Fibroblast of lung (primary cell): ENCODE results near the gene GYPC. TPM values are rescaled to one million over a fixed set of nuclear protein-coding genes. Genes with fewer than 3 reads are reported as not detected.

Experiments
- DNase-seq, 2 donors: peaks; one replicate each; pipeline versions ENCODE4 v3.0.0 to v3.0.0-alpha.2; 2010; ENCODE audit warnings: low read depth in 2 of 2
- H2AFZ ChIP-seq: 2 replicates; pipeline ENCODE4 v1.5.1; 2012; ENCODE audit warnings: low read length, control low read depth, inconsistent platforms
- H3K27ac ChIP-seq: 2 replicates; pipeline ENCODE4 v1.5.1; 2011; ENCODE audit warnings: low read length, control low read depth; ENCODE audit not compliant: insufficient read depth
- H3K27me3 ChIP-seq: 2 replicates; pipeline ENCODE4 v1.5.1; 2011; ENCODE audit warnings: mild to moderate bottlenecking, low read length; ENCODE audit not compliant: control insufficient read depth, insufficient read depth
- H3K36me3 ChIP-seq: 2 replicates; pipeline ENCODE4 v1.5.1; 2011; ENCODE audit warnings: low read length; ENCODE audit not compliant: control insufficient read depth, insufficient read depth
- H3K4me1 ChIP-seq: 2 replicates; pipeline ENCODE4 v1.5.1; 2011; ENCODE audit warnings: low read length; ENCODE audit not compliant: control insufficient read depth, insufficient read depth; ENCODE audit errors: extremely low read depth
- H3K4me2 ChIP-seq: 2 replicates; pipeline ENCODE4 v1.5.1; 2011; ENCODE audit warnings: low read length, control low read depth; ENCODE audit not compliant: insufficient read depth; ENCODE audit errors: extremely low read depth
- H3K4me3 ChIP-seq, 4 experiments: fragments of 200-600 bp in 1 of 4; sonication (generic) in 1 of 4; replicated peaks in 1 of 4; 2 replicates each; pipeline ENCODE4 v1.5.1; 2011 to 2016; ENCODE audit warnings: low read length in 4 of 4, low read depth in 3 of 4, mild to moderate bottlenecking in 3 of 4, control low read depth in 2 of 4, inconsistent platforms in 1 of 4, mixed read lengths in 1 of 4; ENCODE audit not compliant: insufficient read depth in 1 of 4; ENCODE audit errors: control extremely low read depth in 1 of 4
- H3K79me2 ChIP-seq: 2 replicates; pipeline ENCODE4 v1.5.1; 2012; ENCODE audit warnings: mild to moderate bottlenecking, low read length, inconsistent platforms; ENCODE audit not compliant: control insufficient read depth, insufficient read depth
- H3K9ac ChIP-seq: 2 replicates; pipeline ENCODE4 v1.5.1; 2011; ENCODE audit warnings: mild to moderate bottlenecking, low read length, control low read depth; ENCODE audit not compliant: insufficient read depth
- H3K9me3 ChIP-seq: 2 replicates; pipeline ENCODE4 v1.5.1; 2012; ENCODE audit warnings: low read depth, low read length; ENCODE audit not compliant: control insufficient read depth, insufficient read depth
- H4K20me1 ChIP-seq: 2 replicates; pipeline ENCODE4 v1.5.1; 2011; ENCODE audit warnings: low read length; ENCODE audit not compliant: control insufficient read depth, insufficient read depth; ENCODE audit errors: extremely low read depth
- EZH2 ChIP-seq: IDR thresholded peaks from 2 replicates; pipeline ENCODE4 v1.5.1; 2012; ENCODE audit warnings: low read length, control low read depth, mild to moderate bottlenecking; ENCODE audit errors: missing control alignments
- polyA plus RNA-seq, 2 donors: library from polyadenylated mRNA; depleted of rRNA in 1 of 2; stranded (reverse) in 1 of 2; unstranded in 1 of 2; fragments of >200 nt; gene quantifications; 2 replicates each; pipeline ENCODE4 v1.2.1, GENCODE V29; 2011 to 2012; ENCODE audit warnings: missing spikeins in 1 of 2
- total RNA-seq: library from RNA; depleted of rRNA; stranded (reverse); fragments of >200 nt; gene quantifications from 2 replicates; pipeline ENCODE4 v1.2.1, GENCODE V29; 2014
- TF ChIP-seq, protein P1 (sequence below), 2 donors: IDR thresholded peaks in 1 of 2; conservative IDR thresholded peaks in 1 of 2; 1 replicate in 1 of 2; 2 replicates in 1 of 2; pipeline ENCODE4 v1.5.1; 2011 to 2012; ENCODE audit warnings: low read length in 2 of 2, control low read depth in 1 of 2, inconsistent platforms in 1 of 2, low read depth in 1 of 2, mild to moderate bottlenecking in 1 of 2

The GYPC gene
- total and polyA plus RNA-seq, 2 donors (not counting 1 experiment from before 2014, with no cell fraction given): 135 to 167 TPM

- Histone ChIP-seq H2AFZ (no peak overlapping the region), H3K79me2 (no peaks in the 10 kb centered on the region), H3K9me3 (no peaks in the 10 kb centered on the region), H3K36me3 (no peaks in the 10 kb centered on the region), H4K20me1 (no peaks in the 10 kb centered on the region), H3K27ac (no peak overlapping the region), H3K4me3 (no peak overlapping the region), H3K4me2 (no peak overlapping the region), H3K9ac (no peak overlapping the region), H3K4me1 (no peaks in the 10 kb centered on the region), H3K27me3 (no peaks in the 10 kb centered on the region)
- TF ChIP-seq EZH2: no peak
- TF ChIP-seq, protein P1, sequence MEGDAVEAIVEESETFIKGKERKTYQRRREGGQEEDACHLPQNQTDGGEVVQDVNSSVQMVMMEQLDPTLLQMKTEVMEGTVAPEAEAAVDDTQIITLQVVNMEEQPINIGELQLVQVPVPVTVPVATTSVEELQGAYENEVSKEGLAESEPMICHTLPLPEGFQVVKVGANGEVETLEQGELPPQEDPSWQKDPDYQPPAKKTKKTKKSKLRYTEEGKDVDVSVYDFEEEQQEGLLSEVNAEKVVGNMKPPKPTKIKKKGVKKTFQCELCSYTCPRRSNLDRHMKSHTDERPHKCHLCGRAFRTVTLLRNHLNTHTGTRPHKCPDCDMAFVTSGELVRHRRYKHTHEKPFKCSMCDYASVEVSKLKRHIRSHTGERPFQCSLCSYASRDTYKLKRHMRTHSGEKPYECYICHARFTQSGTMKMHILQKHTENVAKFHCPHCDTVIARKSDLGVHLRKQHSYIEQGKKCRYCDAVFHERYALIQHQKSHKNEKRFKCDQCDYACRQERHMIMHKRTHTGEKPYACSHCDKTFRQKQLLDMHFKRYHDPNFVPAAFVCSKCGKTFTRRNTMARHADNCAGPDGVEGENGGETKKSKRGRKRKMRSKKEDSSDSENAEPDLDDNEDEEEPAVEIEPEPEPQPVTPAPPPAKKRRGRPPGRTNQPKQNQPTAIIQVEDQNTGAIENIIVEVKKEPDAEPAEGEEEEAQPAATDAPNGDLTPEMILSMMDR (conservative IDR thresholded peaks at IDR 0.05 in 1 of 2, IDR thresholded peaks at IDR 0.05 in 1 of 2; ENCODE audit: low read depth in 1 of 2, low read length in 2 of 2): no peak
- DNase-seq: no peak
These were observed 88.7 kb downstream of the GYPC start for GRCh38 chr2:126744640-126745039.

Other genes starting within 250 kb of the GYPC start
- not detected in 2 replicates for gene TEX51, start 242.7 kb downstream of the GYPC start, total RNA-seq
- gene TEX51, start 242.7 kb downstream of the GYPC start, polyA plus RNA-seq: not detected in 2 replicates